ENCODE data around the gene TLR1. TPM values are rescaled to one million over a fixed set of nuclear protein-coding genes. Genes with fewer than 3 reads are reported as not detected.
"Not testable (repeated sequence)": the region's sequence is repeated elsewhere in the genome, so short reads cannot be mapped to it uniquely, and the experiment has no call there.

TLR1 gene
- total RNA-seq, 2 donors from 2014 or later, result 16.6 to 22.9 TPM

GRCh38 chr4:38821739-38822138, 17.1 kb upstream of the TLR1 start:
- Mint-ChIP-seq H3K27ac (no peak overlapping the region), H3K4me1 (peaks cover 15% of the 10 kb centered on the region), H3K27me3 (no peaks in the 10 kb centered on the region), H3K36me3 (ENCODE audit: low read depth) (peaks cover 2% of the 10 kb centered on the region), H3K4me3 (no peak overlapping the region)
- no peaks in the 10 kb centered on the region for H3K9me3 ChIP-seq (ENCODE audit: control insufficient read depth, low read length, poor library complexity, severe bottlenecking)
- no peak for ATAC-seq
- DNase-seq, result no peak

GRCh38 chr4:38820329-38821061, 15.9 kb upstream of the TLR1 start:
- peaks cover 2% of the 10 kb centered on the region for H3K36me3 Mint-ChIP-seq (ENCODE audit: low read depth)
- peaks cover 15% of the 10 kb centered on the region for H3K4me1 Mint-ChIP-seq
- no peaks in the 10 kb centered on the region for H3K27me3 Mint-ChIP-seq
- peak overlapping the region; percentile 22 for H3K27ac Mint-ChIP-seq
- H3K9me3 ChIP-seq (ENCODE audit: control insufficient read depth, low read length, poor library complexity, severe bottlenecking), result no peaks in the 10 kb centered on the region
- no peak for ATAC-seq
- DNase-seq, result no peak
- H3K4me3 Mint-ChIP-seq, result no peak overlapping the region

- Mint-ChIP-seq H3K4me1 (peaks cover 15% of the 10 kb centered on the region), H3K27me3 (no peaks in the 10 kb centered on the region)
Observed at GRCh38 chr4:38819569-38819968, 15.0 kb upstream of the TLR1 start.

GRCh38 chr4:38818441-38818976, 13.9 kb upstream of the TLR1 start:
- Mint-ChIP-seq H3K27me3 (no peaks in the 10 kb centered on the region), H3K27ac (no peak overlapping the region), H3K4me1 (peaks cover 15% of the 10 kb centered on the region), H3K36me3 (ENCODE audit: low read depth) (peaks cover 2% of the 10 kb centered on the region), H3K4me3 (no peak overlapping the region)
- DNase-seq, result no peak
- no peak for ATAC-seq
- H3K9me3 ChIP-seq (ENCODE audit: control insufficient read depth, low read length, poor library complexity, severe bottlenecking), result no peaks in the 10 kb centered on the region

More at GRCh38 chr4:38819569-38819968, 15.0 kb upstream of the TLR1 start:
- H3K9me3 ChIP-seq (ENCODE audit: control insufficient read depth, low read length, poor library complexity, severe bottlenecking), result no peaks in the 10 kb centered on the region
- DNase-seq, result no peak
- Mint-ChIP-seq H3K36me3 (ENCODE audit: low read depth) (peaks cover 2% of the 10 kb centered on the region), H3K27ac (peak overlapping the region; percentile 22), H3K4me3 (no peak overlapping the region)
- peak; percentile 76 for ATAC-seq

- no peaks in the 10 kb centered on the region for H3K9me3 ChIP-seq (ENCODE audit: control insufficient read depth, low read length, poor library complexity, severe bottlenecking)
- H3K27ac Mint-ChIP-seq, result no peak overlapping the region
- H3K4me3 Mint-ChIP-seq, result no peak overlapping the region
- H3K4me1 Mint-ChIP-seq, result peaks cover 15% of the 10 kb centered on the region
- DNase-seq (no peak), ATAC-seq (peak; percentile 65)
- no peaks in the 10 kb centered on the region for H3K27me3 Mint-ChIP-seq
- H3K36me3 Mint-ChIP-seq (ENCODE audit: low read depth), result peaks cover 2% of the 10 kb centered on the region
Observed at GRCh38 chr4:38815885-38816782, 11.5 kb upstream of the TLR1 start.

- Mint-ChIP-seq H3K4me1 (peaks cover 3% of the 10 kb centered on the region), H3K36me3 (ENCODE audit: low read depth) (peaks cover 3% of the 10 kb centered on the region), H3K27me3 (no peaks in the 10 kb centered on the region), H3K4me3 (no peak overlapping the region), H3K27ac (no peak overlapping the region)
- ATAC-seq (no peak), DNase-seq (no peak)
- no peaks in the 10 kb centered on the region for H3K9me3 ChIP-seq (ENCODE audit: control insufficient read depth, low read length, poor library complexity, severe bottlenecking)
Observed at GRCh38 chr4:38814386-38814785, 9.8 kb upstream of the TLR1 start.

- peaks cover 2% of the 10 kb centered on the region for H3K4me1 Mint-ChIP-seq
- no peaks in the 10 kb centered on the region for H3K27me3 Mint-ChIP-seq
- no peaks in the 10 kb centered on the region for H3K9me3 ChIP-seq (ENCODE audit: control insufficient read depth, low read length, poor library complexity, severe bottlenecking)
- ATAC-seq (no peak), DNase-seq (no peak)
- peaks cover 5% of the 10 kb centered on the region for H3K36me3 Mint-ChIP-seq (ENCODE audit: low read depth)
- no peak overlapping the region for H3K27ac Mint-ChIP-seq
- H3K4me3 Mint-ChIP-seq, result no peak overlapping the region
Observed at GRCh38 chr4:38811297-38811696, 6.7 kb upstream of the TLR1 start.

GRCh38 chr4:38807462-38807861, 2.9 kb upstream of the TLR1 start:
- not testable (repeated sequence) for H3K36me3 Mint-ChIP-seq (ENCODE audit: low read depth); ATAC-seq; H3K27me3 Mint-ChIP-seq; DNase-seq; H3K4me3 Mint-ChIP-seq; H3K27ac Mint-ChIP-seq; H3K9me3 ChIP-seq (ENCODE audit: control insufficient read depth, low read length, poor library complexity, severe bottlenecking)
- peaks cover 22% of the 10 kb centered on the region for H3K4me1 Mint-ChIP-seq

- Mint-ChIP-seq H3K4me3 (peak overlapping the region; percentile 93), H3K27ac (peak overlapping the region; percentile 95), H3K4me1 (peaks cover 22% of the 10 kb centered on the region)
- H3K36me3 Mint-ChIP-seq (ENCODE audit: low read depth); ATAC-seq; H3K9me3 ChIP-seq (ENCODE audit: control insufficient read depth, low read length, poor library complexity, severe bottlenecking); DNase-seq; H3K27me3 Mint-ChIP-seq: not testable (repeated sequence)
Observed at GRCh38 chr4:38806251-38806650, 1.7 kb upstream of the TLR1 start.

- Mint-ChIP-seq H3K4me1 (peaks cover 22% of the 10 kb centered on the region), H3K27ac (peak overlapping the region; percentile 95), H3K36me3 (ENCODE audit: low read depth) (peaks cover 5% of the 10 kb centered on the region), H3K27me3 (no peaks in the 10 kb centered on the region), H3K4me3 (peak overlapping the region; percentile 93)
- no peaks in the 10 kb centered on the region for H3K9me3 ChIP-seq (ENCODE audit: control insufficient read depth, low read length, poor library complexity, severe bottlenecking)
- ATAC-seq (peak; percentile 26), DNase-seq (no peak)
Observed at GRCh38 chr4:38805530-38806145, 1.0 kb upstream of the TLR1 start.

- peaks cover 3% of the 10 kb centered on the region for H3K9me3 ChIP-seq (ENCODE audit: control insufficient read depth, low read length, poor library complexity, severe bottlenecking)
- H3K27me3 Mint-ChIP-seq, result no peaks in the 10 kb centered on the region
- H3K4me1 Mint-ChIP-seq, result peaks cover 22% of the 10 kb centered on the region
- peak overlapping the region; percentile 95 for H3K27ac Mint-ChIP-seq
- H3K36me3 Mint-ChIP-seq (ENCODE audit: low read depth), result peaks cover 10% of the 10 kb centered on the region
- H3K4me3 Mint-ChIP-seq, result peak overlapping the region; percentile 93
- DNase-seq, result no peak
- peak; percentile 48 for ATAC-seq
Observed at GRCh38 chr4:38803833-38804653, 548 bp downstream of the TLR1 start.

- Mint-ChIP-seq H3K27ac (peak overlapping the region; percentile 95), H3K27me3 (no peaks in the 10 kb centered on the region), H3K4me3 (peak overlapping the region; percentile 25), H3K4me1 (peaks cover 22% of the 10 kb centered on the region), H3K36me3 (ENCODE audit: low read depth) (peaks cover 10% of the 10 kb centered on the region)
- DNase-seq, result no peak
- peaks cover 3% of the 10 kb centered on the region for H3K9me3 ChIP-seq (ENCODE audit: control insufficient read depth, low read length, poor library complexity, severe bottlenecking)
- ATAC-seq, result no peak
Observed at GRCh38 chr4:38802561-38803355, 1.8 kb downstream of the TLR1 start.

All from T-helper 17 cell (primary cell).